DMS53 treated with DMSO at 0.1 percent for 48 hours (cell line): ENCODE measurements around the gene OBSCN.

Experiments used
- DNase-seq: peaks from one replicate; lab custom pipeline; 2025; ENCODE audit not compliant: unreplicated experiment; lab: John Stamatoyannopoulos, UW

OBSCN gene

GRCh38 chr1:228275179-228275429 is 67.3 kb downstream of the OBSCN start:
- DNase-seq: no peak

GRCh38 chr1:228275430-228276173 is 67.8 kb downstream of the OBSCN start:
- no peak for DNase-seq

- DNase-seq: no peak
Measured at GRCh38 chr1:228276174-228276831, 68.5 kb downstream of the OBSCN start.

- DNase-seq: no peak
Measured at GRCh38 chr1:228276901-228277490, 69.2 kb downstream of the OBSCN start.

GRCh38 chr1:228277491-228278431 is 69.9 kb downstream of the OBSCN start:
- no peak for DNase-seq

- DNase-seq: no peak
Measured at GRCh38 chr1:228278432-228278941, 70.6 kb downstream of the OBSCN start.

- no peak for DNase-seq
Measured at GRCh38 chr1:228279011-228279721, 71.3 kb downstream of the OBSCN start.

- no peak for DNase-seq
Measured at GRCh38 chr1:228279722-228280105, 71.9 kb downstream of the OBSCN start.

GRCh38 chr1:228280106-228280901 is 72.5 kb downstream of the OBSCN start:
- no peak for DNase-seq

- DNase-seq: no peak
Measured at GRCh38 chr1:228280961-228281591, 73.2 kb downstream of the OBSCN start.

- no peak for DNase-seq
Measured at GRCh38 chr1:228281631-228282328, 73.9 kb downstream of the OBSCN start.

GRCh38 chr1:228282329-228283042 is 74.6 kb downstream of the OBSCN start:
- DNase-seq: no peak

- DNase-seq: no peak
Measured at GRCh38 chr1:228283043-228283371, 75.2 kb downstream of the OBSCN start.

GRCh38 chr1:228283476-228284147 is 75.8 kb downstream of the OBSCN start:
- no peak for DNase-seq

- DNase-seq: no peak
Measured at GRCh38 chr1:228284148-228284495, 76.3 kb downstream of the OBSCN start.

- no peak for DNase-seq
Measured at GRCh38 chr1:228284521-228284920, 76.7 kb downstream of the OBSCN start.

GRCh38 chr1:228285661-228286504 is 78.0 kb downstream of the OBSCN start:
- DNase-seq: no peak
